Activated gamma-delta T cell (primary cell): ENCODE measurements around the gene KIF1B.

Experiments used
- DNase-seq: peaks from one replicate; lab custom pipeline; 2025; lab: John Stamatoyannopoulos, UW

The KIF1B gene

GRCh38 chr1:10429868-10430215 lies 219.5 kb downstream of the KIF1B start:
- no peak for DNase-seq

DNA sequence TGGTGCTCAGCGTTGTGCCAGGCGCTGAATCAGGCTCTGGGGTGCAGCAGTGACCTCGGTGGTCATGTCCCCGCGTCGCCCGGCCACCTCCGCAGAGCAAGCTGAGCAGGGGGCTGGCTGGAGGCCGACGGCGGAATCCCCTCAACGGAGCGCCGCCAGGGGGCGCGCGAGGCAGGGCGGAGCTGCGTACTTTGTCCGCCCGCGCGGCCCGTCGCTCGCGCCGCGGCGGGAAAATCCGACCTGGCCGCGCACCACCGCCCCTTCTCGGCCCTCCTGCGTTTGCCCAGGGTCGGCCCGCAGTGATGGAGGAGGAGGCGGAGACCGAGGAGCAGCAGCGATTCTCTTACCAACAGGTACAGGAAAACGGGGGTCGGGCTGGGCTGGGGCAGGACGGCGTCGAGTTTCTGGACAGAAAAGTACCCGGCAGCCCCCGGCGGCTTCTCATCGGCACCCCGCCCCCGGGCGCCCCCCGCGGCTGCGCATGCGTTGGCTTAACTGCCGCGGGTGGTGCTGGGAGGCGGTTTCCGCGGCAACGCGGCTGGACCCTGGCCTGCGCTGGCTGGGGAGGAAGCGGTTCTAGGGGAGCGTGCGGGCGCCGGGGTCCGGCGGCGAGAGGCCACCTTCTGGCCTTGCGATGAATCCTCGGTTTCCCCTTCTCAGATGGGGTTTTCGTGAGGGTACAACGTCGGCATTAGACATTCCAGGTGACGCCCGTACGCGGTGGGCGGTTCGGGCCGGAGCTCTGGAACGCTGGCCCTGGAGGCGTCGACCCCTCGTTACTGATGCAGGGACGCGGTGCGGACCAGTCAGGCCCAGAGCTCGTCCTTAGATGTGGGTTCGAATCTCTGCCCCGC lies 220.1 kb downstream of the KIF1B start, which contains the start of gene CENPS:
CENPS (plus strand) TSS at position 218 of the 854 bp plus-strand sequence; CDS start at position 303, 85 bp downstream.
- peak; percentile 81 for DNase-seq
